ENCODE measurements around the gene CRACR2A.

The CRACR2A gene

GRCh38 chr12:3604748-3605586 is 147.9 kb downstream of the CRACR2A start:
- POLR2A ChIA-PET = no interaction called here
- WGBS (ENCODE audit: insufficient coverage) = 0% methylated on average over 4 of the region's 13 CpGs

GRCh38 chr12:3604286-3604685 is 148.6 kb downstream of the CRACR2A start:
- Histone ChIP-seq H3K9me3 (ENCODE audit: control extremely low read depth in 1 of 5, control insufficient read depth in 4 of 5, insufficient read depth in 2 of 5, low read depth in 1 of 5, low read length in 4 of 5) (no peaks in the 10 kb centered on the region), H3K4me3 (ENCODE audit: control insufficient read depth in 1 of 7, extremely low read depth in 1 of 7, insufficient read depth in 4 of 7, low read depth in 2 of 7, low read length in 6 of 7) (no peak overlapping the region), H3K4me1 (ENCODE audit: control extremely low read depth in 1 of 4, control insufficient read depth in 4 of 4, insufficient read depth in 4 of 4, low read length in 3 of 4) (peaks cover 0 to 14% (median 11%) of the 10 kb centered on the region in 4 experiments), H3K27ac (ENCODE audit: insufficient read depth in 1 of 2, low read depth in 1 of 2, low read length in 2 of 2, poor library complexity in 1 of 2, severe bottlenecking in 2 of 2) (no peak overlapping the region), H3K36me3 (ENCODE audit: control insufficient read depth in 4 of 4, insufficient read depth in 4 of 4, low read length in 3 of 4) (peaks cover 0 to 4% (median 2%) of the 10 kb centered on the region in 4 experiments), H3K27me3 (replicated peaks in 2 of 5; ENCODE audit: control insufficient read depth in 4 of 5, insufficient read depth in 5 of 5, low read length in 4 of 5) (peaks cover 0 to 11% (median 6%) of the 10 kb centered on the region in 5 experiments)
- DNase-seq = no peak
- ChIA-PET POLR2A (no interaction called here), CTCF (no interaction called here)
- WGBS (ENCODE audit: insufficient coverage) = 87% methylated on average over 5 of the region's 6 CpGs

More at GRCh38 chr12:3604748-3605586, 147.9 kb downstream of the CRACR2A start:
- peaks cover 0 to 4% (median 0%) of the 10 kb centered on the region in 5 experiments for H3K9me3 ChIP-seq (ENCODE audit: control extremely low read depth in 1 of 5, control insufficient read depth in 4 of 5, insufficient read depth in 2 of 5, low read depth in 1 of 5, low read length in 4 of 5)
- CTCF ChIA-PET = interaction anchor here (1.0 kb wide), 1 partner anchor 107 kb away, joined by 3 read pairs; no protein-coding TSS in a partner anchor
- H3K27ac ChIP-seq (ENCODE audit: insufficient read depth in 1 of 2, low read depth in 1 of 2, low read length in 2 of 2, poor library complexity in 1 of 2, severe bottlenecking in 2 of 2) = no peak overlapping the region
- H3K4me3 ChIP-seq (ENCODE audit: control insufficient read depth in 1 of 7, extremely low read depth in 1 of 7, insufficient read depth in 4 of 7, low read depth in 2 of 7, low read length in 6 of 7) = peak overlapping the region in 1 of 7 experiments; percentile 25
- peak; percentile 49 to 79 (median 77) for DNase-seq
- peaks cover 0 to 9% (median 6%) of the 10 kb centered on the region in 5 experiments for H3K27me3 ChIP-seq (replicated peaks in 2 of 5; ENCODE audit: control insufficient read depth in 4 of 5, insufficient read depth in 5 of 5, low read length in 4 of 5)
- H3K36me3 ChIP-seq (ENCODE audit: control insufficient read depth in 4 of 4, insufficient read depth in 4 of 4, low read length in 3 of 4) = peaks cover 0 to 4% (median 2%) of the 10 kb centered on the region in 4 experiments
- peaks cover 0 to 14% (median 11%) of the 10 kb centered on the region in 4 experiments for H3K4me1 ChIP-seq (ENCODE audit: control extremely low read depth in 1 of 4, control insufficient read depth in 4 of 4, insufficient read depth in 4 of 4, low read length in 3 of 4)

- 85% methylated on average over 4 of the region's 7 CpGs for WGBS (ENCODE audit: insufficient coverage)
- Histone ChIP-seq H3K27ac (ENCODE audit: insufficient read depth in 1 of 2, low read depth in 1 of 2, low read length in 2 of 2, poor library complexity in 1 of 2, severe bottlenecking in 2 of 2) (no peak overlapping the region), H3K4me3 (ENCODE audit: control insufficient read depth in 1 of 7, extremely low read depth in 1 of 7, insufficient read depth in 4 of 7, low read depth in 2 of 7, low read length in 6 of 7) (no peak overlapping the region), H3K9me3 (ENCODE audit: control extremely low read depth in 1 of 5, control insufficient read depth in 4 of 5, insufficient read depth in 2 of 5, low read depth in 1 of 5, low read length in 4 of 5) (no peaks in the 10 kb centered on the region), H3K4me1 (ENCODE audit: control extremely low read depth in 1 of 4, control insufficient read depth in 4 of 4, insufficient read depth in 4 of 4, low read length in 3 of 4) (peaks cover 0 to 14% (median 11%) of the 10 kb centered on the region in 4 experiments), H3K36me3 (ENCODE audit: control insufficient read depth in 4 of 4, insufficient read depth in 4 of 4, low read length in 3 of 4) (peaks cover 0 to 2% (median 0%) of the 10 kb centered on the region in 4 experiments), H3K27me3 (replicated peaks in 2 of 5; ENCODE audit: control insufficient read depth in 4 of 5, insufficient read depth in 5 of 5, low read length in 4 of 5) (peaks cover 0 to 14% (median 10%) of the 10 kb centered on the region in 5 experiments)
- DNase-seq = no peak
- POLR2A ChIA-PET = no interaction called here
- CTCF ChIA-PET = no interaction called here
Measured at GRCh38 chr12:3603576-3603975, 149.3 kb downstream of the CRACR2A start.

DNA sequence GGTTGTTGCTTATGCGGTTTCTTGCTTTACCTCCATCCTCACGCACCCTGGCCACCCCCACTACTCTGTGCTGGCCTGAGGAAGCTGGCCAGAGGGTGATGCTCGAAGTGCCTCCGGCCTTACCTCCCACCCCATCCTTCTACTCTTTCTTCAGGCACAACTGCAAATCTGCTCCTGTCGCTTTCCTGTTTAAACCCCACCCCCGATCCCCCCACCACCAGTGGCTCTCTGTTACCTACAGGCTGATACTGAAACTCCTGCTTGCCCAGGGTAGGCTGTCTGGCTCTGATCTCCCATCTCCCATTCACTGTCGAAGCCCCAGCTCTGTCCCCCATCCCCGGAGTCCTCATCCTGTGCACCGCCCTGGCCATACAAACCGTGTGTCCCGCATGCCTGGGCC is 150.4 kb downstream of the CRACR2A start:
- WGBS (ENCODE audit: insufficient coverage) = 76% methylated on average over 8 of the region's 11 CpGs
- no peak for DNase-seq
- Histone ChIP-seq H3K27ac (ENCODE audit: insufficient read depth in 1 of 2, low read depth in 1 of 2, low read length in 2 of 2, poor library complexity in 1 of 2, severe bottlenecking in 2 of 2) (no peak overlapping the region), H3K4me3 (ENCODE audit: control insufficient read depth in 1 of 7, extremely low read depth in 1 of 7, insufficient read depth in 4 of 7, low read depth in 2 of 7, low read length in 6 of 7) (no peak overlapping the region), H3K9me3 (ENCODE audit: control extremely low read depth in 1 of 5, control insufficient read depth in 4 of 5, insufficient read depth in 2 of 5, low read depth in 1 of 5, low read length in 4 of 5) (no peaks in the 10 kb centered on the region), H3K36me3 (ENCODE audit: control insufficient read depth in 4 of 4, insufficient read depth in 4 of 4, low read length in 3 of 4) (peaks cover 0 to 2% (median 0%) of the 10 kb centered on the region in 4 experiments), H3K4me1 (ENCODE audit: control extremely low read depth in 1 of 4, control insufficient read depth in 4 of 4, insufficient read depth in 4 of 4, low read length in 3 of 4) (peaks cover 0 to 14% (median 11%) of the 10 kb centered on the region in 4 experiments), H3K27me3 (replicated peaks in 2 of 5; ENCODE audit: control insufficient read depth in 4 of 5, insufficient read depth in 5 of 5, low read length in 4 of 5) (peaks cover 0 to 14% (median 11%) of the 10 kb centered on the region in 5 experiments)
- CTCF ChIA-PET = no interaction called here
- POLR2A ChIA-PET = no interaction called here

- Histone ChIP-seq H3K4me1 (ENCODE audit: control extremely low read depth in 1 of 4, control insufficient read depth in 4 of 4, insufficient read depth in 4 of 4, low read length in 3 of 4) (peaks cover 0 to 14% (median 11%) of the 10 kb centered on the region in 4 experiments), H3K27me3 (replicated peaks in 2 of 5; ENCODE audit: control insufficient read depth in 4 of 5, insufficient read depth in 5 of 5, low read length in 4 of 5) (peaks cover 0 to 14% (median 11%) of the 10 kb centered on the region in 5 experiments), H3K4me3 (ENCODE audit: control insufficient read depth in 1 of 7, extremely low read depth in 1 of 7, insufficient read depth in 4 of 7, low read depth in 2 of 7, low read length in 6 of 7) (no peak overlapping the region), H3K9me3 (ENCODE audit: control extremely low read depth in 1 of 5, control insufficient read depth in 4 of 5, insufficient read depth in 2 of 5, low read depth in 1 of 5, low read length in 4 of 5) (no peaks in the 10 kb centered on the region), H3K27ac (ENCODE audit: insufficient read depth in 1 of 2, low read depth in 1 of 2, low read length in 2 of 2, poor library complexity in 1 of 2, severe bottlenecking in 2 of 2) (no peak overlapping the region), H3K36me3 (ENCODE audit: control insufficient read depth in 4 of 4, insufficient read depth in 4 of 4, low read length in 3 of 4) (peaks cover 0 to 2% (median 0%) of the 10 kb centered on the region in 4 experiments)
- ChIA-PET POLR2A (no interaction called here), CTCF (no interaction called here)
- WGBS (ENCODE audit: insufficient coverage) = 94% methylated on average over 21 of the region's 23 CpGs
- DNase-seq = no peak
Measured at GRCh38 chr12:3601461-3602150, 151.3 kb downstream of the CRACR2A start.

DNA sequence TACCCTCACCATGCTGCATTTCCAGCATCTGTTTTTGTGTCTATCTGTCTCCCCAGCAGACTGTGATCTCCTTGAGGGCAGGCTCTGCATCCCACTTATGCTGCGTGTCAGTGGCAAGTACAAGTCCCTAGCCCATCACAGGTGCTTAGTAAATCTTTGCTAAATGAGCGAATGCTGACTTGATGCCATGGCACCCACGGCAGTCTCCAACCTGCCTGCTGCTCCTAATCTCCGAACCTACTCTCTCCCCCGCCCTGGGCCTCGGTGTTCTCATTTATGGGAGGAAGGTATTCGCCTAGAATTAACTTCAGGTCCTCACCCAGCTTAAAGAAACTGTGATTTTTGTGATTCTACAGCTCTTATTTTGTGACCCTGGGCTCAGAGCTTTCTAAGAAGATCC is 152.0 kb downstream of the CRACR2A start:
- no peak overlapping the region for H3K4me3 ChIP-seq (ENCODE audit: control insufficient read depth in 1 of 7, extremely low read depth in 1 of 7, insufficient read depth in 4 of 7, low read depth in 2 of 7, low read length in 6 of 7)
- DNase-seq = no peak
- CTCF ChIA-PET = no interaction called here
- 90% methylated on average over 6 of the region's 7 CpGs for WGBS (ENCODE audit: insufficient coverage)
- POLR2A ChIA-PET = no interaction called here
- no peak overlapping the region for H3K27ac ChIP-seq (ENCODE audit: insufficient read depth in 1 of 2, low read depth in 1 of 2, low read length in 2 of 2, poor library complexity in 1 of 2, severe bottlenecking in 2 of 2)
- no peaks in the 10 kb centered on the region for H3K36me3 ChIP-seq (ENCODE audit: control insufficient read depth in 4 of 4, insufficient read depth in 4 of 4, low read length in 3 of 4)
- H3K9me3 ChIP-seq (ENCODE audit: control extremely low read depth in 1 of 5, control insufficient read depth in 4 of 5, insufficient read depth in 2 of 5, low read depth in 1 of 5, low read length in 4 of 5) = no peaks in the 10 kb centered on the region
- peaks cover 0 to 14% (median 11%) of the 10 kb centered on the region in 5 experiments for H3K27me3 ChIP-seq (replicated peaks in 2 of 5; ENCODE audit: control insufficient read depth in 4 of 5, insufficient read depth in 5 of 5, low read length in 4 of 5)
- H3K4me1 ChIP-seq (ENCODE audit: control extremely low read depth in 1 of 4, control insufficient read depth in 4 of 4, insufficient read depth in 4 of 4, low read length in 3 of 4) = peaks cover 0 to 14% (median 11%) of the 10 kb centered on the region in 4 experiments
